HG03135 (cell line): ENCODE results near the gene PDCD4.
"Not testable (repeated sequence)": the region's sequence is repeated elsewhere in the genome, so short reads cannot be mapped to it uniquely, and the experiment has no call there.

ENCODE experiments used
- ATAC-seq: cut with Tn5 transposase; IDR thresholded peaks from one replicate; pipeline ENCODE4 v1.9.1; 2021; ENCODE audit warnings: mild to moderate bottlenecking, moderate library complexity; ENCODE audit not compliant: unreplicated experiment

The PDCD4 gene

DNA sequence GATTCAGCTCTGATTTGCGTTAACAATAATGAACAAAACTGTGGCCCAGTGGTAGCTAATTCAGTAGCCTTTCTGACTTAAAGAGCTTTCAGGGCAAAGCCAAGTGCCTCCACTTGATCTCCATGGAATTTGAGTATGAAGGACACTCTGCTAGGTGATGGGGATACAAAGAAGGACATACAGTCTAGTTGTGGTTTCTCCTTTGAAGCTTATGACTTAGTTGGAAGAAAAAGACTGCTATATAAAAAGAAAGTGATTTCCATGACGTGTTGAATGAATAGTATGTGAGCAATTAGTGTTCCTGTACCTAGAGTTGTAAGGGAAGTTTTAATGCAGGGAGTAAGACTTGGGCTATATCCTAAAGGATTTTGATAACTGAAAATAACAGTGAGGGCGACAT is 8.3 kb downstream of the PDCD4 start:
- no peak for ATAC-seq

DNA sequence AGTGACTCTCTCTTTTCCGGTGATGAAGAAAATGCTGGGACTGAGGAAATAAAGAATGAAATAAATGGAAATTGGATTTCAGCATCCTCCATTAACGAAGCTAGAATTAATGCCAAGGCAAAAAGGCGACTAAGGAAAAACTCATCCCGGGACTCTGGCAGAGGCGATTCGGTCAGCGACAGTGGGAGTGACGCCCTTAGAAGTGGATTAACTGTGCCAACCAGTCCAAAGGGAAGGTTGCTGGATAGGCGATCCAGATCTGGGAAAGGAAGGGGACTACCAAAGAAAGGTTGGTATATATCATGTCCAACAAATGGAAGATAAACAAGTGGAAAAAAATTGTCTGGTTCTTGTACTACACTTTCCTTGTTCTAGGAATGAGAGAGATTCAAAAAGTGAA is 9.5 kb downstream of the PDCD4 start:
- ATAC-seq = no peak

DNA sequence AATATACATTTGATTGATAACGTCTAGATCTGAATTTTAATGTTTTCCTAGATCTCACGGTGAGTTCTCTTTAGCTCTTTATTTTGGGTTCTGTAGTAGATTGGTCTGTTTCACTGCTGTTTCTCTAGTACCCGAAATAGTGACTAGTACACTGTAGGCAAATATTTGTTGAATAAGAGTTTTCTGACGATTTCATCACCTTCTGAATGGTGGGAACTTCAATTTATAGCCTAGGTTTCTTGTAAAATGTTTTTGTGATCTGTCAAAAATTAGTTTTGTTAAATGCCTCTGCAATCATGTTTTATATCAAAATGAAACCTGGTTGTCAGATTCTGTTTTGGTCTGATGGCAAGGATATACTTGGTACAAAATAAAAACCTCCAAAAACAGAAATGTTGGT is 10.2 kb downstream of the PDCD4 start:
- no peak for ATAC-seq

DNA sequence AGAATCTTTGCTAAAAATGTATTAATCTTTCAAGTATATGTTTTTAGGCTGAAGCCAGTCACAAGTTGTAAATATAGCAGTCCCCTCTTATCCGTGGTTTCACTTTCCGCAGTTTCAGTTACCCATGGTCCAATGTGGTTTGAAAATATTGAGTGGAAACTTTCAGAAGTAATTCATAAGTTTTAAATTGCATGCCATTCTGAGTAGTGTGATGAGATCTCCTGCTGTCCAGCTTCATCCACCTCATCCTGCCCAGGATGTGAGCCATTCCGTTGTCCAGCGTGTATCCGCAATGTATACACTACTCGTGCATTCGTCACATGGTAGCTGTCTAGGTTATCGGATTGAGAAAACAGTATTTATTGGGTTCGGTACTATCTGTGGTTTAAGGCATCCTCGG is 12.2 kb downstream of the PDCD4 start:
- no peak for ATAC-seq

DNA sequence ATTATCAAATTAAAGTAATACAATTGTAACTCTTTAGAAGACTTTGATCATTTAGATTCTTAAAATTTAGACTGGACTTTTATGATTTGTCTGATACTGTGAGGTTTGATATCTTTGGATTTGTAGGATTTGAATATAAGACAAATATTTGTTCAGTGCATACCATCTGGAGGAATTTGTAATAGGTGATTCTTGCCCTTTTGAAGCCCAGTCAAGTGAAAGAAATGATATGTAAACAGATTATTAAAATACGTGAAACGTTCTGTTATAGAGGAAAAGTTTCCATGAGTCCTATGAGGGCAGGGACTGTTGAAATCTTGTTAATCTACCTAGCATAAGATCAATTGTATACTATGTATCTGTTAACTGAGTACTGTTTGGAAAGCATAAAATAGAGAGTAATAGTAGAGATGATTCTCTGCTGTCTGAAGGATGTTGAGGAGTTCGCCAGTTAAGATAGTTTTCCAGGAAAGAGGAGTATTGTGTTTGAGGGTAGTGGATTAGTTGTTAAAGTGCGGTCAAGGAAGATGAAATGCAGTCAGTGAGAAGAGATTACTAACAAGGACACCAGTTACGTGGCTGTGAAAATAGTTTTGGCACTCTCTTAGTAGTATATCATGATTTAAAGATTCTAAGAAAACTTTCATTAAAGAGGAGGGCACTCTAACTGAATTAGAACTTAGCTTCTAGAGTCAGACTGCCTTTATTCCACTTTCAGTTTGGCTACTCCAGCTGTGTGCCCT is 14.4 kb downstream of the PDCD4 start:
- ATAC-seq = no peak

DNA sequence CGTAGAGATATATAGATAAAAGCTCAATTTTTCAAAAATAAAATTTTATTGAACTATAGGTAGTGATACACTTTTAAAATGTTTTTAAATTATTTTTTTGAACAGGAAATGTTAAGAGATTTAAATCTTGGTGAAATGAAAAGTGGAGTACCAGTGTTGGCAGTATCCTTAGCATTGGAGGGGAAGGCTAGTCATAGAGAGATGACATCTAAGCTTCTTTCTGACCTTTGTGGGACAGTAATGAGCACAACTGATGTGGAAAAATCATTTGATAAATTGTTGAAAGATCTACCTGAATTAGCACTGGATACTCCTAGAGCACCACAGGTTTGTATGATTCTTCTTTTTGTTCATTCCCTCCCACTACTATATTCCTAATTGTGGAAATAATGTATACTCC is 15.8 kb downstream of the PDCD4 start:
- no peak for ATAC-seq

DNA sequence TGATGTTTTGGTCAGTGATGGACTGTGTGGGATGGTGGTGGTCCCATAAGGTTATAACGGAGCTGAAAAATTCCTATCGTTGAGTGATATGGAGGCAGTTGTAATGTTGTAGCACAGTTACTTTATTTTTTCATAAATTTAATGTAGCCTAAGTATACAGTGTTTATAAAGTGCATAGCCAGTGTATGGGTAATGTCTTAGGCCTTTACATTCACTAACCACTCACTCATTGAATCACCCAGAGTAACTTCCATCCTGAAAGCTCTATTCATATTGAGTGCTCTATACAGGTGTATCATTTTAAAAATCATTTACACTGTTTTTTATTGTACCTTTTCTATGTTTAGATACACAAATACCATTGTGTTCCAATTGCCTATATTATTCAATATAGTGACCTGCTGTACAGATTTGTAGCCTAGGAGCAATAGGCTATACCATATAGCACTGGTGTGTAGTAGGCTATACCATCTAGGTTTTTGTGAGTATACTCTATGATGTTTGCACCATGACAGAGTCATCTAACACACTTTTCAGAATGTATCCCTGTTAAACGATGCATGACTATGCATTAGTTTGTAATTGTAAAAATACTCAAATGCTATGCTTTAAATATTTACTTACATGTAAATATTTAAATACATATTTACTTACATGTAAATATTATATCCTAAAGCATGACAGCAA is 21.0 kb downstream of the PDCD4 start:
- no peak for ATAC-seq

DNA sequence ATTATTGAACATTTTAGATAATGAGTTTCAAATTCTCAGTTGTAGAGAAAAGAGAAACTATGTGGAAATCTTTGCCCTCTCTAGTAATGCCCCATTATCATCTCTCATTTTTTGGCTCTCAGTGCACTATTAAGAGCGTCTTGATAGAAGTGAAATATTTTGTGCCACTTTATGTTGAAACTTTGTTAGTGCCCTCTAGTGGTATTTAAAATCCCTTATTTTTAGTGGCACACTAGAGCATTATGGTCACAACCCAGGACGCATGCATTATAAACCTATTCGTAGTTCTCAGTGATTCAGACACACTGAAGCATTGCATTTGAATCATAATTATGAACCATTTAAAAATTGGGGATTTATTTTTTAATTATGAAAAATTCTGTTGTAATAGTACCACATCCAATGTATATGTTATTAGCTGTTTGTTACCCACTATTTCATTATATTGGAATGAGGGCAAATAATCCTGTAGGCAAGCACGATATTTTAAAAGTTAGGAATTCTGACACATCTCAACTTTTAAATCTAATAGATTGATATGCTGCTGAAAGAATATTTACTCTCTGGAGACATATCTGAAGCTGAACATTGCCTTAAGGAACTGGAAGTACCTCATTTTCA is 21.9 kb downstream of the PDCD4 start:
- no peak for ATAC-seq

DNA sequence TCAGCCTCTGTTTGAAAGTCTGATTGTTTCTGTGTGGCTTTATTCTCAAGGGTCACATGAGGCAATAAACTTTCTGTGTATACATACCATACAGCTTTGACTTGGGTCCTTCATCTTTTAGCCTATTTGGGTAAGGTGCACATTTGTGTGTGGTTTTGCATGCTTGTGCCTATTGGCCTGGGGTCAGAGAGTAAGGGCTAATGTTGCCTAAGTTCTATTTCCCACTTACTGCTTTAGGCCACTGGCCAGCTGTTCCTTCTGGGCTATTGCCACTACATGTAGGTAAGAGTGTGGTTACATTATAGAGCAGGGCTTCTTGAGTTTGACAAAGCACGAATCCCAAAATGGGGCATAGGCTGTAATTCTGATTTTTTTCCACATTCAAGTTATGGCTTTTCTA is 25.5 kb downstream of the PDCD4 start:
- ATAC-seq = no peak

DNA sequence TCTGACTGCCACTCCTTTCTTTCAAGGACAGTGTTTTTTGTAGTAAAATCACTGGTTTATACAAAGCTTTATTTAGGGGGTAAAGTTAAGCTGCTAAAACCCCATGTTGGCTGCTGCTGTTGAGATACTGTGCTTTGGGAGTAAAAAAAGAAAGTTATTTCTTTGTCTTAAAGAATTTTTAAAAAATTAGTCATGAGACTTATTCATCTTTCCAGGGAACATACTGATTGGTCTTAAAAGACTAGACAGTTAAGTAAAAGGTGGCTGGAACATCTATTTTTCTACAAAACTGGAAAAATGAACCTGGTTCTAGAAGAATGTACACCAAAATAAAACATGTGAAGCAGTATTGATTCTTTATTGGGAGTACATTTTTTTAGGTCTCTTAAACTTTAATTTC is 26.7 kb downstream of the PDCD4 start:
- no peak for ATAC-seq

DNA sequence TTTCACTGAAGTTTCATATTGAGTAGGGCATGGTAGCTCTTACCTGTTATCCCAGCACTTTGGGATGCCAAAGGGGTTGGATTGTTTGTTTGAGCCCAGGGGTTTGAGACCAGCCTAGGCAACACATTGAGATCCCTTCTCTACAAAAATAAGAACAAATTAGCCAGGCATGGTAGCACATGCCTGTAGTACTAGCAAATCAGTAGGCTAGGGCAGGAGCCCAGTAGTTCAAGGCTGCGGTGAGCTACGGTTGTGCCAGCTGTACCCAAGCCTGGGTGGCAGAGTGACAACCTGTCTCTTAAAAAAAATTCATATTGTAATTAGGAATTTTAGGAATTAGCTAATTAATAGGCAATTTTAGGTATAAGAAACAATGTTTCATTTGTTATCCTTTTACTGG is 29.3 kb downstream of the PDCD4 start:
- no peak for ATAC-seq

DNA sequence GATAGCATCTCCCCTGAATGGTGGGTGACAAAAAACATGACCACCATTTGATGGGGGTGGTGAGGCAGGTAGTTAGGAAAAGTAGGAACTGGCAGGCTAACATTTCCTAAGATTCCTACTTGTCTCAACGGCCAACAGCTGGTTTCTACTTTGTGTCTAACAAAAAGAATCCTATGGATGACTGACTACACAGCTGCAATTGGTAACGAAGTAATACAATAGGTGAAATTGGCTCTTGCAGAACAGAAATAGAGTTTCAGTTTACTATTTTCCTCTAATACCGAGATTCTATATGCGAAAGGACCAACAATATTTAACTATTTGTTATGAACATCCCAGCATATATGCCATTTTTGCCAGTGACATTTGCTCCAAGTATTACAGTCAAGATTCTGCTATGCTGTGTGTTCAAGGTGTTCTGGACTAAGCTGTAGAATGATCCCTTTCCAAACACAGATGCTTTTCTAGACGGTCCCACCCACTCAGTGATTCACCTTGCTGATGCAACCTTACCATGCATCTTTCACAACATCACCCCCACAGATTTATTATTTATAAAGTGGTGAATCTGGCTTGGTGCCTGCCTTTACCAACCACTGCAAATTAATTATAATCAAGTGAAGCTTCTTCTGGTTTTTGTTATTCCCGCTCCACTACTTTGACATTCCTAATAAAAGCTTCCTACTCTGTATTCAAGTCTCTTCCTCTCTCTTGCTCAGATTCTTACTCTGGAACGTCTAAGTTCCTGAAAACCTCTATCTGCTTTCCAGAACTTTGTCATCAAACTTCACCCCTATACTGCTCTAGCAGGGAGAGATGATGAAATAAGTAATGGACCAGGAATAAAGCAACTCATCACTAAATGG is 30.5 kb downstream of the PDCD4 start:
- ATAC-seq = no peak

DNA sequence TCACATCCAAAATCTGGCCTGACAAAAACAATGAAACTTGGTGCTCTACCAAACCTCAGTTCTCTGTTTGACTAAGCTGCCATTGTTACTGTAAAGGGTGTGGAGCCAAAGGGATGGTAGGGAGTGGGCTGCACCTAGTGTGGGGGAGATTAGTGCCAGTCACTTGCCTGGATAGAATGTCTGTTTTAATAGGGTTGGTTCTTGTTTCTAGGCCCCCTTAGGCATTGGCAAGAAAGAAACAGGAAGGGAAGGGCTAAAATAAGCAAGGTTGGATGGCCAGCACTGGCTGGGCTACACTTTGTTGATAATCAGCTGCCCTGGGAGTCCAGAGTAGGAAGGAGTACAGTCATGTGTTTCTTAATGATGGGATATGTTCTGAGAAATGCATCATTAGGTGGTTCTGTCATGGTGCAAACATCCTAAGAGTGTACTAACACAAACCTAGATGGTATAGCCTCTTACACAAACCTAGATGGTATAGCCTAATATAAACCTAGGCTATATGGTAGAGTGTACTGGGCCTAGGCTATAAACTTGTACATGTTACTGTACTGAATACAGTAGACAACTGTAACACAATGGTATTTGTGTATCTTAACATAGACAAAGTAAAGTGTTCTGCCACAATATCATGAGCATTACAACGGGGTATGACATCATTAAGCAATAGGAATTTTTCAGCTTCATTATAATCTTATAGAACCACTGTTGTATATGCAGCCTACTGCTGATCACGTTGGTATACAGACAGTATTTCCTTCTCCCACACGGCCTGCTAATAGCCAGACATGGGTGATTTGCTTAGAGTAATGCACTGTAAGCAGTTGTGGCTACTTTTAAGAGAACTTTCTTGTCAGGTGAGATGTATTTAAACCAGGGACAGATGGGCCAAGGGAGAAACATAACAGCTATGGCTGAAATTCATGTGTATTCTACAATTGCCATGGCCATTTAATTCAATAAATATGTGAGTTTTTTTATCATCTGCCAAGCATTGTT is 31.9 kb downstream of the PDCD4 start:
- ATAC-seq = no peak

DNA sequence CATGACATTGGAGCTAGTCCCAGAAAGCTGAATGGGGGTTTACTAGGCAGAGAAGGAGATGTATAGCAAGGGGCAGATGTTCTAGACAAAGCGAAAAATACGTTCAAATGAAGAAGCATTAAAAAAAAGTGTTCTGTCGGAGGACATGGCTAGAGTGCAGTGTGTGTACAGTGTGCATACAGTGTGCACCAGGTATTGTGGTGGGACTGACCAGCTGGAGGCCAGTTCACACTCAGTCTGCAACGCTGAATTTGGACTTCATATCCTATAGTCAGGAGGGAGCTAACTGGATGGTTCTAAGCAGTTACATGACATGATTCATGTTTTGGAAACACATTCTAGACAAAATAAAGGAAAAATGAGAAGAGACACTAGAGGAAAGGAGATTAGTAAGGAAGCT is 38.4 kb downstream of the PDCD4 start:
- ATAC-seq = no peak

DNA sequence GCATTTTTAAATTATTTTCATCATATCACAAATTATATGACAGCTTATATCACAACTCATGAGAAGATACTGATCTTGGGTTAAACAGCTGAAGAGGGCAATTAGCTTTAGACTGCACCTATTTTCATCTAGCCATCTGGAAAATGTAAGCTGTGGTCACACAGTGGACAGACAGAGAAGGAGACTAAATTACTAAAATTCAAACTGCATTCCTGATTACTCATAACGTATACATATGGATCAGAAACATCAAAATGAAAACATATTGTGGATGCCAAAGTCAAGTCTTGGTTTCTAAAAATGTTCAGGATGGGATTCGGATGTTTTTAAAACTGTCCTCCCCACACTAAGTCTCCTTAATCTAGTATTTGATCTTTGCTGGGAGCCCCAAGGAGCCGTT is 40.6 kb downstream of the PDCD4 start:
- no peak for ATAC-seq

DNA sequence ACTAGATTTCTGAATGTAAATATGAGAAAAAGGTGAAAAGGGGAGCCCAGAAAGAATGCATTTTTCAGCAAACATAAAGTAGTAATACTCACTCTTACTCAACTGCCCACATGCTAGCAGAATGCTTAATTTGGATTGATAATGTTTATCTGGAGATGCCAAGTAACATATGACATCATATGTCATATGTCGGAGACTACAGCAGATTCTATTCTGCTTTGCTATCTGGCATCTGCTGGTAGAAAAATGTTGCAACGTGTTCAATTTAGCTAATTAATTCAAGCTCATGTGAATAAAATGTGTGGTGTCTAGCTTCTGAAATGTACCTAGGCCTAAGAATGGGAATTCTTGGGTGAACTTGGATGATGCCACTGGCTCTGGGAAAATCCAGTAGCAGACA is 42.7 kb downstream of the PDCD4 start:
- ATAC-seq = no peak

DNA sequence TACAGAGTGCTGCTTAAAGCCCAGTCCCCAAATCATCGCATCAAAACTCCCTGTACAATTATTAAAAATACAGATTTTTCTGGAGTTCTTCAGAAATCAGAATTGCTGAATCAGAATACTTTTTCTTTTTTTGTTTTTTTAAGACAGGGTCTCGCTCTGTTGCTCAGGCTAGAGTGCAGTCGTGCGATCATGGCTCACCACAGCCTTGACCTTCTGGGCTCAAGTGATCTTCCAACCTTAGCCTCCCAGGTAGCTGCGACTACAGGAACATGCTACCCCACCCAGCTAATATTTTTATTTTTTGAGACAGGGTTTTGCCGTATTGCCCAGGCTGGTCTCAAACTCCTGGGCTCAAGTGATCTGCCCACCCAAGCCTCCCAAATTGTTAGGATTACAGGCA is 43.3 kb downstream of the PDCD4 start:
- no peak for ATAC-seq

DNA sequence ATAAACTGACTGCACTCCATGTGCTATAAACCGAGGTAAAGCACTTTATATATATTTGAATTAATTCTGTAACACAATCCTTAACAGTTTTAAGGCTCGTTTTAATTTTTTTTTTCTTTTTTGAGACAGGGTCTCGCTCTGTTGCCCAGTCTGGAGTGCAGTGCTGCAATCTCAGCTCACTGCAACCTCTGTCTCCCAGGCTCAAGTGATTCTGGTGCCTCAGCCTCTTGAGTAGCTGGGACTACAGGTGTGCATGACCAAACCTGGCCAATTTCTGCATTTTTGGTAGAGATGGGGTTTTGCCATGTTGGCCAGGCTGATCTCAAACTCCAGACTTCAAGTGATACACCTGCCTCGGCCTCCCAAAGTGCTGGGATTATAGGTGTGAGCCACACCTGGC is 43.9 kb downstream of the PDCD4 start:
- ATAC-seq = not testable (repeated sequence)

DNA sequence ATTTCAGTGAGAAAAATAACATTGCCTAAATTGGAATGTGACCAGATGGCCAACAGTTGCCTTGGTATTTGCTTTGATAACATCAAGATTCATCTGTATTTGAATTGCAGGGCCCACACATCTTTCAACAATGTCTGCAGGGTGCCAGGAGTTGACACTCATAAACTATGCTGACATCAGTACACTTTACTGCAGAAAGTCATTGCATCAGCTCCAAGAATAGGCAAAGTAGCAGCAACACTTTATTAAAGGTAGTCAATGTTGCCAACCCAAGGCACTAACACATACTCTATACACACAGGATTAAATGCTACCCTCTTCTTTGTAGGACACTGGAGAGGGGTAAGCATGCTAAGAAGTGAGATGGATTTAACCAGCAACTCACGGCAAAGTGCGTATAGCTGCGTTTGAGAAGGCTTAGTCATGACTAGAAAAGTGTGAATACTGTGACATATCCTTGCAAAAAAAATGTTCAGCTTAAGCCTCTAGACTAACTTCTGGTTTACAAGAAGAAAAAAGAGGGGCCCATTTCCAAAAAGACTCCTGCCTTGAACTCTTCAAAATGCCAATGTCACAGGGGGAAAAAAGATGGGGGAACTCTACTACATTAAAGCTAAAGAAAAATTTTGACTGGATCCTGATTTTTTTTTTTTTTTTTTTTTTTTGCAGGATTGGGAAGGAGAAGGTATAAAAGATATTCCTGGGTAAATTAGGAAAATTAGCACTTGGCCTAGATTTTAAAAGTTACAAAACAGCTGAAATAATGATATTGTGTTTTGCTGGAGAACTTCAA is 45.0 kb downstream of the PDCD4 start:
- ATAC-seq = no peak
